Liver (tissue), 9 donors: ENCODE results near the gene ZSWIM6. TPM values are rescaled to one million over a fixed set of nuclear protein-coding genes. Genes with fewer than 3 reads are reported as not detected.

Experiments
- DNase-seq: peaks from one replicate; pipeline ENCODE4 v3.0.0-alpha.2; 2017; ENCODE audit warnings: low spot score
- H3K27ac ChIP-seq, 2 donors: one replicate each; pipeline ENCODE4 v1.7.0; 2013; ENCODE audit warnings: inconsistent platforms in 2 of 2, low read length in 2 of 2, control low read depth in 1 of 2, low read depth in 1 of 2, mild to moderate bottlenecking in 1 of 2
- H3K27me3 ChIP-seq, 4 donors: one replicate each; pipeline versions ENCODE4 v1.6.1 to v1.7.0; 2013; ENCODE audit warnings: low read length in 3 of 4, inconsistent platforms in 1 of 4, mild to moderate bottlenecking in 1 of 4, moderate library complexity in 1 of 4; ENCODE audit not compliant: control insufficient read depth in 4 of 4, insufficient read depth in 4 of 4
- H3K36me3 ChIP-seq, 4 donors: one replicate each; pipeline versions ENCODE4 v1.6.1 to v1.7.0; 2013; ENCODE audit warnings: low read length in 3 of 4, mild to moderate bottlenecking in 3 of 4, low read depth in 1 of 4, moderate library complexity in 1 of 4; ENCODE audit not compliant: control insufficient read depth in 4 of 4, insufficient read depth in 3 of 4
- H3K4me1 ChIP-seq, 4 donors: one replicate each; pipeline versions ENCODE4 v1.6.1 to v1.7.0; 2013; ENCODE audit warnings: low read length in 3 of 4, mild to moderate bottlenecking in 3 of 4, moderate library complexity in 1 of 4; ENCODE audit not compliant: control insufficient read depth in 4 of 4, insufficient read depth in 4 of 4
- H3K4me3 ChIP-seq, 3 donors: one replicate each; pipeline versions ENCODE4 v1.6.1 to v1.7.0; 2013; ENCODE audit warnings: low read length in 3 of 3, control low read depth in 1 of 3, low read depth in 1 of 3, mild to moderate bottlenecking in 1 of 3
- H3K9ac ChIP-seq, 2 donors: one replicate each; pipeline ENCODE4 v1.7.0; 2013; ENCODE audit warnings: low read length in 2 of 2, mild to moderate bottlenecking in 2 of 2, moderate library complexity in 2 of 2, control low read depth in 1 of 2, low read depth in 1 of 2
- H3K9me3 ChIP-seq, 4 donors: one replicate each; pipeline versions ENCODE4 v1.6.1 to v1.7.0; 2013; ENCODE audit warnings: low read length in 3 of 4; ENCODE audit not compliant: control insufficient read depth in 4 of 4
- EGR1 ChIP-seq, 2 donors: IDR thresholded peaks; 2 replicates each; pipeline ENCODE4 v1.6.1; 2016 to 2018; ENCODE audit warnings: antibody characterized with exemption in 2 of 2, low read depth in 2 of 2
- FOXA1 ChIP-seq: IDR thresholded peaks from 2 replicates; pipeline ENCODE4 v1.6.1; 2016; ENCODE audit warnings: antibody characterized with exemption
- HNF4G ChIP-seq: IDR thresholded peaks from 2 replicates; pipeline ENCODE4 v1.6.1; 2016; ENCODE audit warnings: antibody characterized with exemption
- JUND ChIP-seq, 2 donors: IDR thresholded peaks; 2 replicates each; pipeline ENCODE4 v1.6.1; 2016; ENCODE audit warnings: antibody characterized with exemption in 2 of 2
- NR2F2 ChIP-seq: IDR thresholded peaks from 2 replicates; pipeline ENCODE4 v1.6.1; 2016; ENCODE audit warnings: antibody characterized with exemption
- RXRA ChIP-seq, 2 donors: IDR thresholded peaks; 2 replicates each; pipeline ENCODE4 v1.6.1; 2017 to 2018; ENCODE audit warnings: antibody characterized with exemption in 2 of 2, mild to moderate bottlenecking in 1 of 2
- TAF1 ChIP-seq: conservative IDR thresholded peaks from 2 replicates; pipeline ENCODE4 v1.6.1; 2016; ENCODE audit warnings: antibody characterized with exemption, mild to moderate bottlenecking
- WGBS: extraction: QIAGEN DNeasy Blood & Tissue Kit; methylation state at CpG from one replicate; pipeline ENCODE4 v1.1.7; 2013; 5-methylcytosine and 5-hydroxymethylcytosine counted together
- polyA plus RNA-seq, 2 donors: library from polyadenylated mRNA; stranded (reverse) in 1 of 2; unstranded in 1 of 2; fragments of 200-250 nt in 1 of 2; fragments of >200 nt in 1 of 2; fragmentation: Nextera tagmentation in 1 of 2; extraction: Ambion mirVana in 1 of 2; gene quantifications; one replicate each; pipeline versions ENCODE4 v1.2.1 to v1.2.3, GENCODE V29; 2013 to 2015
- total RNA-seq, 2 donors: library from RNA; depleted of rRNA; stranded (reverse); fragments of >200 nt; gene quantifications; one replicate each; pipeline ENCODE4 v1.2.3, GENCODE V29; 2014
- TF ChIP-seq, protein P1 (sequence below): IDR thresholded peaks from 2 replicates; pipeline ENCODE4 v1.6.1; 2016; ENCODE audit warnings: antibody characterized with exemption
- TF ChIP-seq, protein P2 (sequence below): IDR thresholded peaks from 2 replicates; pipeline ENCODE4 v1.6.1; 2016; ENCODE audit warnings: antibody characterized with exemption, mild to moderate bottlenecking
- TF ChIP-seq, protein P3 (sequence below): IDR thresholded peaks from 2 replicates; pipeline ENCODE4 v1.6.1; 2016; ENCODE audit warnings: antibody characterized with exemption
- donor health status: healthy.
- donor health status: healthy.
- donor health status: healthy.
- donor health status: healthy.
- donor health status: healthy.

ZSWIM6 gene
- total and polyA plus RNA-seq, 4 donors: 1.3 to 5.2 (median 3.3) TPM

DNA sequence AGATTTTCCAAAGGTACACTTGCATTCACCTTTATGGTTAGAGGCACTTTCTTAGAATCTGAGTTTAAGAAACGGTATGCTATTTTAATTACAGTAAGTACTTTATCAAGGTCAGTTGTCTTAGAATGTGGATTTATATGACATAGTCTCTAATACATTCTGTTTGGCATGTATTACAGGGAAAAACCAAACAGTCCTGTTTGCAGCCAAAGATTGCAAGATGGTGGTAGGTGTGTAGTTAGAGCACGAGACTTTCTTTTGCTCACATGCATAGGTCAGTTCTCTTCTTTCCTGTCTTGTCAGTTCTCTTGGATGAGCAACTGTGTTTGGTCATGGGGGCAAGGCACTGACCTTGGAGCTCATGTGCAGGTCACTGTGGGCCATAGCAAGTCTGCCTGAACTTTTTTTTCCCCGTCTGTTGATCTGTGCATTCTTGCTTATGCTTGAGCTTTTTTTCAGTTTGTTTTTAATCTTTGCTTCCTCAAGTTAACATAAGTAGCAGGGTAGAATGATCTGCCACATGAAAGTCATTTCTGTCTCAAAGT, 20.6 kb downstream of the ZSWIM6 start:
- Histone ChIP-seq H3K36me3 (no peaks in the 10 kb centered on the region), H3K9ac (no peak overlapping the region), H3K4me3 (no peak overlapping the region), H3K4me1 (peaks cover 0 to 10% (median 4%) of the 10 kb centered on the region in 4 donors), H3K9me3 (peaks cover 0 to 1% (median 0%) of the 10 kb centered on the region in 4 donors), H3K27ac (no peak overlapping the region), H3K27me3 (no peaks in the 10 kb centered on the region)
- 64% methylated on average over 3 of the region's 3 CpGs for WGBS
- DNase-seq: no peak
- TF ChIP-seq RXRA (IDR thresholded peaks at IDR 0.05) (peak; percentile 38 to 40), NR2F2 (peak; percentile 46), FOXA1 (no peak), TAF1 (no peak)
- TF ChIP-seq, protein P1, sequence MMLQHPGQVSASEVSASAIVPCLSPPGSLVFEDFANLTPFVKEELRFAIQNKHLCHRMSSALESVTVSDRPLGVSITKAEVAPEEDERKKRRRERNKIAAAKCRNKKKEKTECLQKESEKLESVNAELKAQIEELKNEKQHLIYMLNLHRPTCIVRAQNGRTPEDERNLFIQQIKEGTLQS: no peak
- TF ChIP-seq, protein P2, sequence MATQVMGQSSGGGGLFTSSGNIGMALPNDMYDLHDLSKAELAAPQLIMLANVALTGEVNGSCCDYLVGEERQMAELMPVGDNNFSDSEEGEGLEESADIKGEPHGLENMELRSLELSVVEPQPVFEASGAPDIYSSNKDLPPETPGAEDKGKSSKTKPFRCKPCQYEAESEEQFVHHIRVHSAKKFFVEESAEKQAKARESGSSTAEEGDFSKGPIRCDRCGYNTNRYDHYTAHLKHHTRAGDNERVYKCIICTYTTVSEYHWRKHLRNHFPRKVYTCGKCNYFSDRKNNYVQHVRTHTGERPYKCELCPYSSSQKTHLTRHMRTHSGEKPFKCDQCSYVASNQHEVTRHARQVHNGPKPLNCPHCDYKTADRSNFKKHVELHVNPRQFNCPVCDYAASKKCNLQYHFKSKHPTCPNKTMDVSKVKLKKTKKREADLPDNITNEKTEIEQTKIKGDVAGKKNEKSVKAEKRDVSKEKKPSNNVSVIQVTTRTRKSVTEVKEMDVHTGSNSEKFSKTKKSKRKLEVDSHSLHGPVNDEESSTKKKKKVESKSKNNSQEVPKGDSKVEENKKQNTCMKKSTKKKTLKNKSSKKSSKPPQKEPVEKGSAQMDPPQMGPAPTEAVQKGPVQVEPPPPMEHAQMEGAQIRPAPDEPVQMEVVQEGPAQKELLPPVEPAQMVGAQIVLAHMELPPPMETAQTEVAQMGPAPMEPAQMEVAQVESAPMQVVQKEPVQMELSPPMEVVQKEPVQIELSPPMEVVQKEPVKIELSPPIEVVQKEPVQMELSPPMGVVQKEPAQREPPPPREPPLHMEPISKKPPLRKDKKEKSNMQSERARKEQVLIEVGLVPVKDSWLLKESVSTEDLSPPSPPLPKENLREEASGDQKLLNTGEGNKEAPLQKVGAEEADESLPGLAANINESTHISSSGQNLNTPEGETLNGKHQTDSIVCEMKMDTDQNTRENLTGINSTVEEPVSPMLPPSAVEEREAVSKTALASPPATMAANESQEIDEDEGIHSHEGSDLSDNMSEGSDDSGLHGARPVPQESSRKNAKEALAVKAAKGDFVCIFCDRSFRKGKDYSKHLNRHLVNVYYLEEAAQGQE: no peak

DNA sequence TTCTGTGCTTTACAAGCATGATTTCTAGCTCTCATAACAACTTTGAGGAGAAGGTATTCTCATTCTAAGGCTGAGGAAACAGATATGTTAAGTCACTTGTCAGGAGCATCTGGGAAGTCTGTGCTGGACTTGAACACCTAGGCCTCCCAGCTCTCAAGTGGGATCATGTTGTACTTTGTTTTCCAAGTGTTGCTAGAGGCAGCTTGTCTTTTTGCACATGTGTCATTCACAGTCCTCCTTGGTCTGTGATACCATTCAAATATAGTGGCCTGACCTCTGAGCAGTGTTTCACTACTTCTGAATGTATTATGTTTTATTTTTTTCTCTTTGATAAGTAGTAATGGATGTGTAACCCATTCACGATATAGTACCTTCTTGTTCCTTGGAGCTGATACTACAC, 21.2 kb downstream of the ZSWIM6 start:
- 96% methylated on average over 1 of the region's 1 CpG for WGBS
- Histone ChIP-seq H3K27me3 (no peaks in the 10 kb centered on the region), H3K27ac (no peak overlapping the region), H3K36me3 (no peaks in the 10 kb centered on the region), H3K9me3 (peaks cover 0 to 1% (median 0%) of the 10 kb centered on the region in 4 donors), H3K4me3 (no peak overlapping the region), H3K4me1 (peaks cover 0 to 10% (median 4%) of the 10 kb centered on the region in 4 donors), H3K9ac (no peak overlapping the region)
- no peak for DNase-seq
- no peak for TF ChIP-seq TAF1
- no peak for TF ChIP-seq RXRA (IDR thresholded peaks at IDR 0.05)
- TF ChIP-seq HNF4G: no peak
- no peak for TF ChIP-seq JUND (IDR thresholded peaks at IDR 0.05)
- no peak for TF ChIP-seq FOXA1
- no peak for TF ChIP-seq EGR1 (IDR thresholded peaks at IDR 0.05; ENCODE audit: low read depth in 2 of 2)

DNA sequence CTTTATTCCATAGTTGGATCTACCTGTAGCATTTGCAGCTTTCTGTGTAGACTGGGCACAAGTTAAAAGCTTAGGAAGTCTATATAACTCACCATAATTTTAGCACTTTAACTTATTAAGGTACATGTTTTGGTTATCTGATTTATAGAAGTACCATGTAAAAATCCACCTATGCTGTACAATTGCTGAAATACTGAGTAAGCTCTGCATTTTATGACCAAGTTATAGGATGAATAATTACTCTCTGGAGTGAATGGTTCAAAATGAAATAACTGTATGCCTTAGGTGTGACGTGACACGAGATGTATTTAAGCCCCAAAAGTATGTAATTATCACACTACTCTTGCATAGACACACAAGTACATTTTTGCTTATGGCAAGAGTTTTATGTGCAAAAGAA, 22.1 kb downstream of the ZSWIM6 start:
- H3K4me1 ChIP-seq: peaks cover 0 to 10% (median 4%) of the 10 kb centered on the region in 4 donors
- peaks cover 0 to 1% (median 0%) of the 10 kb centered on the region in 4 donors for H3K9me3 ChIP-seq
- H3K4me3 ChIP-seq: no peak overlapping the region
- no peak for DNase-seq
- no peaks in the 10 kb centered on the region for H3K36me3 ChIP-seq
- no peak for TF ChIP-seq RXRA (IDR thresholded peaks at IDR 0.05)
- TF ChIP-seq, protein P3, sequence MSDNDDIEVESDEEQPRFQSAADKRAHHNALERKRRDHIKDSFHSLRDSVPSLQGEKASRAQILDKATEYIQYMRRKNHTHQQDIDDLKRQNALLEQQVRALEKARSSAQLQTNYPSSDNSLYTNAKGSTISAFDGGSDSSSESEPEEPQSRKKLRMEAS: no peak
- H3K27ac ChIP-seq: no peak overlapping the region
- WGBS: 94% methylated on average over 2 of the region's 2 CpGs
- H3K9ac ChIP-seq: no peak overlapping the region
- H3K27me3 ChIP-seq: no peaks in the 10 kb centered on the region
